ENCODE results near the gene LENG9.
"Not testable (repeated sequence)": the region's sequence is repeated elsewhere in the genome, so short reads cannot be mapped to it uniquely, and the experiment has no call there.

LENG9 gene

DNA sequence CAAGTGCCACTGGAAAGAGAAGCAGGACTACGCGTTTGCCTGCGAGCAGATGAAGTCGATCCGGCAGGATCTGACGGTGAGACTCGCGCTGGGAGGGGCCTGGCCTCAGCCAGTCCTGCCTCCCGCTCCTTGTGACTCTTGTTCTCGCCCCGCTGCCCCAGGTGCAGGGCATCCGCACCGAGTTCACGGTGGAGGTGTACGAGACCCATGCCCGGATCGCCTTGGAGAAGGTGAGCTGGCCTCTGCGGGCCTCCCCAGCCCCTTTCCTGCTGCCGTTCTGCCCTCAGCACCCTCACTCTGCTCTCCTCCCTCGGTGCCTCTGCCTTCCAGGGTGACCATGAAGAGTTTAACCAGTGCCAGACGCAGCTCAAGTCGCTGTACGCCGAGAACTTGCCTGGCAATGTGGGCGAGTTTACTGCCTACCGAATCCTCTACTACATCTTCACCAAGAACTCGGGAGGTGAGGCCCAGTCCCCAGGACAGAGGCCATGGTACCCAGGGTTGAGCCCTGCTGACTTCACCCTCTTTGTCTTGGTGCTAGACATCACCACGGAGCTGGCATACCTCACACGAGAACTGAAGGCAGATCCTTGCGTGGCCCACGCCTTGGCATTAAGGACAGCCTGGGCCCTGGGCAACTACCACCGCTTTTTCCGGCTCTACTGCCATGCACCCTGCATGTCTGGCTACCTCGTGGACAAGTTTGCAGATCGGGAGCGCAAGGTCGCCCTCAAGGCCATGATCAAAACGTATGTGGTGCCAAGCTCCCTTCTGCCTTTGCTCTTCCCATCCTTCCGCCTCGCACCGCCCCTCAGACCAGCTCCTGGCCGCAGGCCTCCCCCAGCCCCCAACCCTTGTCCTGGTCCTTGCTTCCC lies 5.6 kb downstream of the LENG9 start:
- DNase-seq: no peak

- DNase-seq: no peak
These were observed 6.9 kb downstream of the LENG9 start for GRCh38 chr19:54456423-54457373.

GRCh38 chr19:54455786-54456422 lies 7.7 kb downstream of the LENG9 start:
- DNase-seq: no peak

DNA sequence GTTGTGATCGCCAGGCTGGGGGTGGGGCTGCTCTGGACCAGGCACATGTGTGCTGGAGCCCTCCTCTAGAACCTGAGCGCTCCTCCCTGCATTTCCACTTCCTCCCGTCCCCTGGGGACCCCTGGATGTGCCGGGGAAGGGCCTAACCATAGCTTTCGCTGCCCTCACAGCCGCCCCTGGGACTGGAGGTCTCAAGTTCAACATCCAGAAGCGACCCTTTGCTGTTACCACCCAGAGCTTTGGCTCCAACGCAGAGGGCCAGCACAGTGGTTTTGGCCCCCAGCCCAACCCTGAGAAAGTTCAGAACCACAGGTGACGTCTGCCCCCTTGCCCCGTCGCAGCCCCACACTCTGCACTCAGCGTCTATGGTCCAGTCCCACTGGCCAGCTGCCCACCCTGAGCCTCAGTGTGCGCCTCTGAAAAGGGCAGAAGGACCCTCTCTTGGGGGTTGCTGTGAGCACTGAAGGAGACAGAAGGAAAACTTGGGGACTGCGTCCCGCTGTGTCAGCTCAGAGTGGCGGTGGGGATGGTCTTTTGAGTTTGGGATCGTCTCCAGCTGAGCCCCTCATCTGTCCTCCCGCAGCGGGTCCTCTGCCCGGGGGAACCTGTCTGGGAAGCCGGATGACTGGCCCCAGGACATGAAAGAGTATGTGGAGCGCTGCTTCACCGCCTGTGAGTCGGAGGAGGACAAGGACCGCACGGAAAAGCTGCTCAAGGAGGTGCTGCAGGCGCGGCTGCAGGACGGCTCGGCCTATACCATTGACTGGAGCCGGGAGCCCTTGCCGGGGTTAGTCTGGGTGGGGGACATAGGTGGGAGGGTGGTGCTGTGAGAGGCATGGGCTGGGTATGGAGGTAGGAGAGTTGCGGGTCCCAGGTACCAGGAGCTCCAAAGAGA lies 8.6 kb downstream of the LENG9 start:
- DNase-seq: no peak

GRCh38 chr19:54453921-54454780 lies 9.4 kb downstream of the LENG9 start:
- no peak for DNase-seq

GRCh38 chr19:54452626-54453025 lies 11.0 kb downstream of the LENG9 start:
- DNase-seq: no peak

DNA sequence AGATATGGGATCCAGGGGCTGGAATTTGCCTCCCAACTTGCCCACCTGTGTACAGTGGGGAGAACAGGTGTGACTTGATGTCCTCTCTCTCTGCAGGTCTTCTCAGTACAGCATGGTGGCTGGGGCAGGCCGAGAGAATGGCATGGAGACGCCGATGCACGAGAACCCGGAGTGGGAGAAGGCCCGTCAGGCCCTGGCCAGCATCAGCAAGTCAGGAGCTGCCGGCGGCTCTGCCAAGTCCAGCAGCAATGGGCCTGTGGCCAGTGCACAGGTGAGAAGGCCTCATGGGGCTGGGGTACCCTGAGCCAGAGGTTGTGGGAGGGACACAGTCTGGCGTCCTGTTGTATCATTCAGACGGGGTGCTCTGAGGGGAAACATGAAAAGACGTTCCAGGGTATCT lies 11.6 kb downstream of the LENG9 start:
- no peak for DNase-seq

- no peak for DNase-seq
These were observed 12.2 kb downstream of the LENG9 start for GRCh38 chr19:54451331-54451871.

DNA sequence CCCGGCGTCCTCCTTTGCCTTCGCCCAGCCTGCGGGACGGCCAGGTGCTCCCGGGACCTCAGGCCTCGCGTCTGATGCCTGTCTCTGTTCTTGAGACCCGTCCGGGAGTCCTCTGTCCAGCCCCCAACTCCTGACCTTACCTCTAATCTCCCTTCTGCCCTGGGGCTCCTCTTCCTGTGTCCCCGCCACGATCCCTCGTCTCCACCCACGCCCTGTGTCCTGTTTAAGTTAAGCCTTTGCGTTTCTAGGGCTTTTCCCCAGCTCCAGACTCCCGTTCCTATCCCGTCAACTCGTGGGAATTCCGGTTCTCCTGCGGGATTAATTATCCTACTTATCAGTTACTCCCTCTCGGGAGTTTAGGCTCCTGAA lies 13.9 kb downstream of the LENG9 start:
- DNase-seq: no peak

GRCh38 chr19:54448774-54449700 lies 14.5 kb downstream of the LENG9 start, which contains the start of gene LENG8:
Gene LENG8 (plus strand): TSS chr19:54449199. CDS start chr19:54451345, 2,146 bp downstream.
- peak; percentile 96 for DNase-seq

DNA sequence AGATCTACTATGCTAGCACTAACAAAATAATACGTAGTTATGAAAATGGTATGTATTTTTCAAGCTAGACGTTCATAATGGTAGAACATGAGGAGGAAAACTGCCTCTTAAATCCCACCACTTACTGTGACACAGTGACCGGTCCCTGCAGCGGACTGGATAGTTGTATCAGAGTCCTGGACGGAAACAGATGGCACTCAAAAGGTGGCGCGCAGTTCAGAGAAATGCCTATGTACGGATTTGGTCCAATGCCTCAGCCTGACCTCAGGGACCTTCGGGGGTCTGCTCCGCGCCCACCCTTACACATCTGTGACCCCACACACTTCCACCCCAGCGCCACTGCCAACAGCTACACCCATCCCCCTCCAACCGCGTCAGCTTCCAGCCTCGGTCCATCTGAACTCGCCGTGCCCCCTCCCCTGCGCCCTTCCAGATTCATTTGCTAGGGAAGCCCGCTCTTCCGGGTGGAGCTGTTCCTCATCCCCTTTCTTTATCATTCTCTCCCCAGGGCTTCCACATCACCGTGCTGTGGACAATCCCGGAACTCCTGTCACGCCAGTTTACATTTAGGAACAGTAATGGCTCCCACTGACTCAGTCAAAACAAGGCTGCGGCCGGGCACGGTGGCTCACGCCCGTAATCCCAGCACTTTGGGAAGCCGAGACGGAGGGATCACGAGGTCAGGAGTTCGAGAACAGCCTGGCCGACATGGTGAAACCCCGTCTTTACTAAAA lies 15.4 kb downstream of the LENG9 start:
- peak; percentile 36 for DNase-seq

DNA sequence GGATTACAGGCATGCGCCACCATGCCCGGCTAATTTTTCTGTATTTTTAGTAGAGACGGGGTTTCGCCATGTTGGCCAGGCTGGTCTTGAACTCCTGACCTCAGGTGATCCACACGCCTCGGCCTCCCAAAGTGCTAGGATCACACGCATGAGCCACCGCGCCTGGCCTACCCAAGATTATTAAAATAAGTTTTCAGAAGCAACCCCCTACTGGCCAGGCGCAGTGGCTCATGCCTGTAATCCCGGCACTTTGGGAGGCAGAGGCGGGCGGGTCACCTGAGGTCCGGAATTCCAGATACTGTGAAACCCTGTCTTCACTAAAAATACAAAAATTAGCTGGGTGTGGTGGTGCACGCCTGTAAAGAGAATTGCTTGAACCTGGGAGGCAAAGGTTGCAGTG lies 17.2 kb downstream of the LENG9 start:
- DNase-seq: not testable (repeated sequence)

DNA sequence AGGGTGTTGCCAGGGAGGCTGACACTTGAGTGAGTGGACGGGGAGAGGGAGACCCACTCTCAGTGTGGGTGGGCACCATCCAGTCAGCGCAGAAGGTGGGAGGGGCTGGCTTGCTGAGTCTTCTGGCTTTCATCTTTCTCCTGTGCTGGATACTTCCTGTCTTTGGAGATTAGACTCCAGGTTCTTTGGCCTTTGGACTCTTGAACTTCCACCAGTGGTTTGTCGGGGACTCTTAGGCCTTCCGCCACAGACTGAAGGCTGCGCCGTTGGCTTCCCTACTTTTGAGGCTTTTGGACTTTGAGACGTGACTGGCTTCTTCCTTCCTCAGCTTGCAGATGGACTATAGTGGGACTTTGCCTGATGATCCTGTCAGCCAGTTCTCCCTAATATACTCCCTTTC lies 18.8 kb downstream of the LENG9 start:
- no peak for DNase-seq

DNA sequence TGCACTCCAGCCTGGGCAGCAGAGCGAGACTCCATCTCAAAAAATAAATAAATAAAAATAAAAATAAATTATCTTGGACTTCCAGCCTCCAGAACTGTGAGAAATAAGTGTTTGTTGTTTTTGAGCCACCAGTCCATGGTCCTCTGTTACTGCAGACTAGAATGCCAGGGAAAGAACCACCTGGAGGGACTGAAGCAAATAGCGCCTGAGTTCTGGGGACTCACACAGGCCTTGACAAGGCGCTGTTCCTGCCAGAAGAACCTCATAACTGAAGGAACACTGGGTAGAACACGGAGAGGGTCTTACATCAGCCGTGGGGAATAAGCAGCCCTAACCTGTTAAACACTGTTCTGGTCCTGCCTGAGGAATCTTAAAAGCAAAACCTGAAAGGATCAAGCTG lies 22.9 kb downstream of the LENG9 start:
- no peak for DNase-seq

DNA sequence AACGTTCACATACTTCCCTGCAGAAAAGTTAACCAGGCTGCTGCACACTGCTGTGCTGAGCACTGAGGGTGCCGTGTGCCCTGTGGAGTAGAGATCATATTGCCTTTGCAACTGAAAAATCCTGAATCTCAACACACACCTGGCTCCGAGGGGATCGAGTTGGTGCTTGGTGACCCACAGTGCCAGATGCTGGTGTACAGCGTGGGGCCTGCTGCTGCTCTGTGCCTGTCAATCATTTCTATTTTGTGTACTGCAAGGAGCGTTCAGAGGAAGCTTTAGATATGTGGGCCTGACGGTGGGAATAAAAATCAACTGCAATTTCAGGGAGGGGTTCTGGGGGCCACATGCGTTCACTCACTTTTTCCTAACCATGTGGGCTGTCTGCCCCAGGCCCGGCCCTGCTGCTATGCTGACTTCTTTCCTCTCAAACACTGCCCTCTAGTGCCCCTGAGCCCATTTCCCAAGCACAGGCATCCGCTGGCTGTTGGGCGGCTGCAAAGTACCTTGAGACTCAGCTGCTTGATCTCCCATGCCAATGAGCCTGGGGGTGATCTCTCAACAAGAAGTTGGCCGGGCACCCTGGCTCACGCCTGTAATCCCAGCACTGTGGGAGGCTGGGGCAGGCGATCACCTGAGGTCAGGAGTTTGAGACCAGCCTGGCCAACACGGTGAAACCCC lies 24.3 kb downstream of the LENG9 start:
- DNase-seq: no peak

DNA sequence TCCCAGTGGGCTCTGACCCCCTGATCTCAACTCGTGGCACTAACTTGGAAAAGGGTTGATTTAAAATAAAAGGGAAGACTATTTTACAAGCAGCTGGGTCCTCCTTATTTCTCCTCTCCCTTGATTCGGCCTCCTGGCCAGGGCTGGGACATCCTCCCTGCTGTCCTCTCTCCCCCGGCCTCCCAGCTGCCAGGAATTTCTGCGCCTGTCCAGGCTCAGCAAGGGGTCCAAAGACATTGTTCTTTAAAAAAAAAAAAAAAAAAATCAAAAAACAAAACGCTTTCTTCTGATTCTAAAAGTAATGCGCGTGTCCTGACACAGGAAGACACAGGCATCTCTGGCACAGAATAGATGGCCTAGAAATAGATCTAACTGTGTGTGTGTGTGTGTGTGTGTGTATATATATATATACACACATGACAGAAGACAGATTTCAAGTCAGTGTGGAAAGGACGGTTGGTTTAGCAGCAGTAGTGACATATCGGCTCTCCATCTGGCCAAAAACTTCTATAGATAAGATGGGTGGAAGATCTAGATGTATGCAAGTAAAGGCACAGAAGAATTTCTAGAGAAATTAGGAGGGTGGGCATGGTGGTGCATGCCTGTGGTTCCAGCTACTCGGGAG lies 26.8 kb downstream of the LENG9 start:
- DNase-seq: no peak

- no peak for DNase-seq
These were observed 27.5 kb downstream of the LENG9 start for GRCh38 chr19:54436031-54436523.

DNA sequence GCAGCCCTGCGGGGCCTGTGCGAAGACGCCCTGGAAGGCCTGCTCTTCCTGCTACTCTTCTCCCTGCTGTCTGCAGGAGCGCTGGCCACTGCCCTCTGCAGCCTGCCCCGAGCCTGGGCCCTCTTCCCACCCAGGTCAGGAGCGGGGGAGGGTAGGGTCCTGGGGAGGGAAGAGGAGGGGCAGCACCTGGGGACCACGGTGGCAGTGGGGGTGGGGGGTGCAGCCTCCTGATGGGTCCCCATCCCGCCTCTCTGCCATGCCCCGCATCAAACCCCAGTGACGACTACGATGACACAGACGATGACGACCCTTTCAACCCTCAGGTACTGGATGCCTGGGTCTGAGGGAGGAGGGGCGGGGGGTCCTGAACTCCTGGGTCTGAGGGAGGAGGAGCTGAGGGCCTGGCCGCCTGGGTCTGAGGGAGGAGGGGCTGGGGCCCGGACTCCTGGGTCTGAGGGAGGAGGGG lies 28.0 kb downstream of the LENG9 start:
- DNase-seq: no peak
